WTC11 (cell line): ENCODE results near the gene TNRC6C. TPM values are rescaled to one million over a fixed set of nuclear protein-coding genes. Genes with fewer than 3 reads are reported as not detected.

Experiments
- ATAC-seq: fragments of 200-7000 bp; cut with Tn5 transposase; 2 replicates; pipeline ENCODE4 v1.10.0; 2021; ENCODE audit warnings: mild to moderate bottlenecking, moderate library complexity
- CTCF ChIA-PET: fragments of 300-600 bp; sonication (Branson Sonifier 250); formaldehyde crosslinking; loops from one replicate; lab custom pipeline; 2021; ENCODE audit warnings: antibody characterized with exemption; lab: Charles Lee
- POLR2A ChIA-PET: fragments of 350-600 bp; sonication (Branson Sonifier 250); formaldehyde crosslinking; loops from one replicate; lab custom pipeline; 2021; ENCODE audit warnings: antibody characterized with exemption; lab: Charles Lee
- DNase-seq: peaks from one replicate; pipeline ENCODE4 v3.0.0; 2021; ENCODE audit warnings: low spot score
- H3K27ac Mint-ChIP-seq: 2 replicates; pipeline ENCODE4 v1.8.0; 2021; ENCODE audit warnings: mixed read lengths
- H3K27me3 Mint-ChIP-seq: 2 replicates; pipeline ENCODE4 v1.8.0; 2021; ENCODE audit warnings: low read depth, mild to moderate bottlenecking, moderate library complexity, mixed read lengths
- H3K36me3 Mint-ChIP-seq: 2 replicates; pipeline ENCODE4 v1.8.0; 2021; ENCODE audit warnings: mixed read lengths
- H3K4me1 Mint-ChIP-seq: 2 replicates; pipeline ENCODE4 v1.8.0; 2022; ENCODE audit warnings: mixed read lengths
- H3K4me3 Mint-ChIP-seq: 2 replicates; pipeline ENCODE4 v1.8.0; 2021; ENCODE audit warnings: mild to moderate bottlenecking, moderate library complexity, mixed read lengths
- H3K9me3 Mint-ChIP-seq: 2 replicates; pipeline ENCODE4 v1.8.0; 2021; ENCODE audit warnings: mixed read lengths
- ATF1 ChIP-seq: sonication (generic); formaldehyde crosslinking; IDR thresholded peaks from 2 replicates; pipeline ENCODE4 v1.8.1; 2023; ENCODE audit warnings: mild to moderate bottlenecking, moderate library complexity, missing genetic modification reagents
- CREB1 ChIP-seq: sonication (generic); formaldehyde crosslinking; IDR thresholded peaks from 2 replicates; pipeline ENCODE4 v1.8.0; 2023; ENCODE audit warnings: mild to moderate bottlenecking, missing genetic modification reagents
- ELF4 ChIP-seq: sonication (generic); formaldehyde crosslinking; IDR thresholded peaks from 2 replicates; pipeline ENCODE4 v1.8.1; 2022; ENCODE audit warnings: low read depth, mild to moderate bottlenecking, moderate library complexity, missing genetic modification reagents
- ETV6 ChIP-seq: sonication (generic); formaldehyde crosslinking; IDR thresholded peaks from 2 replicates; pipeline ENCODE4 v1.8.1; 2022; ENCODE audit warnings: mild to moderate bottlenecking, missing genetic modification reagents
- JUN ChIP-seq: sonication (generic); formaldehyde crosslinking; IDR thresholded peaks from 2 replicates; pipeline ENCODE4 v1.8.0; 2023; ENCODE audit warnings: mild to moderate bottlenecking, missing genetic modification reagents
- MXD4 ChIP-seq: fragments of 250-450 bp; sonication (Bioruptor Pico); IDR thresholded peaks from 2 replicates; pipeline ENCODE4 v1.8.0; 2021; ENCODE audit warnings: mild to moderate bottlenecking, moderate library complexity, borderline replicate concordance
- MYBL2 ChIP-seq: sonication (generic); formaldehyde crosslinking; IDR thresholded peaks from 2 replicates; pipeline ENCODE4 v1.8.1; 2023; ENCODE audit warnings: mild to moderate bottlenecking, moderate library complexity, missing genetic modification reagents
- NR3C1 ChIP-seq: sonication (generic); formaldehyde crosslinking; conservative IDR thresholded peaks from 2 replicates; pipeline ENCODE4 v1.8.1; 2023; ENCODE audit warnings: low read depth, mild to moderate bottlenecking, missing genetic modification reagents
- SMAD4 ChIP-seq: sonication (generic); formaldehyde crosslinking; IDR thresholded peaks from 2 replicates; pipeline ENCODE4 v1.8.0; 2022; ENCODE audit warnings: mild to moderate bottlenecking, missing genetic modification reagents
- TEAD1 ChIP-seq: sonication (generic); formaldehyde crosslinking; IDR thresholded peaks from 2 replicates; pipeline ENCODE4 v1.8.0; 2022; ENCODE audit warnings: mild to moderate bottlenecking, missing genetic modification reagents
- TEAD4 ChIP-seq: sonication (generic); formaldehyde crosslinking; IDR thresholded peaks from 2 replicates; pipeline ENCODE4 v1.8.0; 2022; ENCODE audit warnings: mild to moderate bottlenecking, missing genetic modification reagents
- TP53 ChIP-seq: sonication (generic); formaldehyde crosslinking; IDR thresholded peaks from 2 replicates; pipeline ENCODE4 v1.8.1; 2023; ENCODE audit warnings: mild to moderate bottlenecking, missing genetic modification reagents
- ZNF671 ChIP-seq: fragments of 250-450 bp; sonication (Bioruptor Pico); IDR thresholded peaks from 2 replicates; pipeline ENCODE4 v1.8.0; 2021; ENCODE audit warnings: mild to moderate bottlenecking
- total RNA-seq: library from RNA; stranded (reverse); gene quantifications from 3 replicates; pipeline ENCODE4 v1.2.3, GENCODE V29; 2021
- TF ChIP-seq, protein P1 (sequence below): sonication (generic); formaldehyde crosslinking; IDR thresholded peaks from 2 replicates; pipeline ENCODE4 v1.8.1; 2022; ENCODE audit warnings: missing genetic modification reagents, borderline replicate concordance
- TF ChIP-seq, protein P2 (sequence below): sonication (generic); formaldehyde crosslinking; IDR thresholded peaks from 2 replicates; pipeline ENCODE4 v1.8.0; 2022; ENCODE audit warnings: missing genetic modification reagents
- TF ChIP-seq, protein P3 (sequence below): sonication (generic); formaldehyde crosslinking; IDR thresholded peaks from 2 replicates; pipeline ENCODE4 v1.8.1; 2023; ENCODE audit warnings: mild to moderate bottlenecking, moderate library complexity, missing genetic modification reagents
- TF ChIP-seq, protein P4 (sequence below): sonication (generic); formaldehyde crosslinking; IDR thresholded peaks from 2 replicates; pipeline ENCODE4 v1.8.1; 2022; ENCODE audit warnings: low read depth, mild to moderate bottlenecking, moderate library complexity, missing genetic modification reagents, borderline replicate concordance
- TF ChIP-seq, protein P5 (sequence below): sonication (generic); formaldehyde crosslinking; conservative IDR thresholded peaks from 2 replicates; pipeline ENCODE4 v1.8.1; 2022; ENCODE audit warnings: mild to moderate bottlenecking, missing genetic modification reagents
- TF ChIP-seq, protein P6 (sequence below): fragments of 250-450 bp; sonication (Bioruptor Pico); IDR thresholded peaks from 2 replicates; pipeline ENCODE4 v1.9.0; 2021; ENCODE audit warnings: mild to moderate bottlenecking
- TF ChIP-seq, protein P7 (sequence below): sonication (generic); formaldehyde crosslinking; IDR thresholded peaks from 2 replicates; pipeline ENCODE4 v1.8.0; 2022; ENCODE audit warnings: mild to moderate bottlenecking, missing genetic modification reagents
- TF ChIP-seq, protein P8 (sequence below): sonication (generic); formaldehyde crosslinking; IDR thresholded peaks from 2 replicates; pipeline ENCODE4 v1.8.1; 2022; ENCODE audit warnings: mild to moderate bottlenecking, missing genetic modification reagents, moderate library complexity, borderline replicate concordance

TNRC6C gene
- total RNA-seq, 1 experiment from 2014 or later: 52.3 TPM

DNA sequence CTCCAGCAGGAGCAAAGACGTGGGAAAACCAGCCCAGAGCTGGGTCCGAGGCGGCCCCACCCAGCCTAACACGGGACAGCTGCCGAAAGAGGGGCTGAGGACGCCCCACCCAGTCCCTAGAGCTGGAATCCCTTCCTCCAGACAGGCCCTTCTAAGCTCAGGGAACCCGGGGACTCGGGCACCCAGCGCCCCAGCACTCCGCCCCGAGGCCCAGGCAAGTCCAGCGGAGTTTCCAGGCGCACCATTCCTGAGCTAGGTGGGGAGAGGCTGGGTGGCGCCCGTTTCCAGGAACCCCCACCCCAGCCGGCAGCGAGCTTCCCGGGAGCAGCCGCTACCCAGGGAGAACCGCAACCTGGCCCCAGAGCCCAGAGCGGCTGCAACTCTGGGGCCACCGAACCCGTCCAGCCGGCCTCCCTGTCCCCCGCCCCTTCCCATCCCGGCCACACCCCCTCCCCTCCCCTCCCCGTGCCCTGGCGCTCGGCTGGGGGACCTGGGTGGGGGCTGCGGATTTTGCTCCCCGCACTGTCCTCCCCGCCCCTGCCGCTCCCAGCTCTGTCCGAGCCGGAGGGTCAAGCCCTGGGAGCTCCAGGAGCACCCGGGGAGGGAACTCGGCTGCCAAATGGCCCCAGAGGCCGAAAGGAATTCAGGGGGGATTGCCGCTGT, 169.5 kb downstream of the TNRC6C start:
- DNase-seq (peak; percentile 61), ATAC-seq (peak; percentile 23)
- no peak overlapping the region for H3K27ac Mint-ChIP-seq
- peaks cover 8% of the 10 kb centered on the region for H3K36me3 Mint-ChIP-seq
- H3K4me1 Mint-ChIP-seq: peaks cover 29% of the 10 kb centered on the region
- ChIA-PET CTCF (interaction anchor here (0.8 to 4.6 kb wide), 11 partner anchors 10 to 123 kb away, joined by 3 to 65 read pairs (median 5); partner anchors contain the start of genes AFMID and TK1), POLR2A (interaction anchor here (0.5 to 1.8 kb wide), 7 partner anchors 12 to 907 kb away, joined by 3 to 6 read pairs (median 4); partner anchors contain the start of genes AFMID, TK1 and TNRC6C)
- no peaks in the 10 kb centered on the region for H3K9me3 Mint-ChIP-seq
- TF ChIP-seq, protein P1, sequence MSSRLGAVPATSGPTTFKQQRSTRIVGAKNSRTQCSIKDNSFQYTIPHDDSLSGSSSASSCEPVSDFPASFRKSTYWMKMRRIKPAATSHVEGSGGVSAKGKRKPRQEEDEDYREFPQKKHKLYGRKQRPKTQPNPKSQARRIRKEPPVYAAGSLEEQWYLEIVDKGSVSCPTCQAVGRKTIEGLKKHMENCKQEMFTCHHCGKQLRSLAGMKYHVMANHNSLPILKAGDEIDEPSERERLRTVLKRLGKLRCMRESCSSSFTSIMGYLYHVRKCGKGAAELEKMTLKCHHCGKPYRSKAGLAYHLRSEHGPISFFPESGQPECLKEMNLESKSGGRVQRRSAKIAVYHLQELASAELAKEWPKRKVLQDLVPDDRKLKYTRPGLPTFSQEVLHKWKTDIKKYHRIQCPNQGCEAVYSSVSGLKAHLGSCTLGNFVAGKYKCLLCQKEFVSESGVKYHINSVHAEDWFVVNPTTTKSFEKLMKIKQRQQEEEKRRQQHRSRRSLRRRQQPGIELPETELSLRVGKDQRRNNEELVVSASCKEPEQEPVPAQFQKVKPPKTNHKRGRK (CRISPR knock-in tag): no peak
- TF ChIP-seq, protein P2, sequence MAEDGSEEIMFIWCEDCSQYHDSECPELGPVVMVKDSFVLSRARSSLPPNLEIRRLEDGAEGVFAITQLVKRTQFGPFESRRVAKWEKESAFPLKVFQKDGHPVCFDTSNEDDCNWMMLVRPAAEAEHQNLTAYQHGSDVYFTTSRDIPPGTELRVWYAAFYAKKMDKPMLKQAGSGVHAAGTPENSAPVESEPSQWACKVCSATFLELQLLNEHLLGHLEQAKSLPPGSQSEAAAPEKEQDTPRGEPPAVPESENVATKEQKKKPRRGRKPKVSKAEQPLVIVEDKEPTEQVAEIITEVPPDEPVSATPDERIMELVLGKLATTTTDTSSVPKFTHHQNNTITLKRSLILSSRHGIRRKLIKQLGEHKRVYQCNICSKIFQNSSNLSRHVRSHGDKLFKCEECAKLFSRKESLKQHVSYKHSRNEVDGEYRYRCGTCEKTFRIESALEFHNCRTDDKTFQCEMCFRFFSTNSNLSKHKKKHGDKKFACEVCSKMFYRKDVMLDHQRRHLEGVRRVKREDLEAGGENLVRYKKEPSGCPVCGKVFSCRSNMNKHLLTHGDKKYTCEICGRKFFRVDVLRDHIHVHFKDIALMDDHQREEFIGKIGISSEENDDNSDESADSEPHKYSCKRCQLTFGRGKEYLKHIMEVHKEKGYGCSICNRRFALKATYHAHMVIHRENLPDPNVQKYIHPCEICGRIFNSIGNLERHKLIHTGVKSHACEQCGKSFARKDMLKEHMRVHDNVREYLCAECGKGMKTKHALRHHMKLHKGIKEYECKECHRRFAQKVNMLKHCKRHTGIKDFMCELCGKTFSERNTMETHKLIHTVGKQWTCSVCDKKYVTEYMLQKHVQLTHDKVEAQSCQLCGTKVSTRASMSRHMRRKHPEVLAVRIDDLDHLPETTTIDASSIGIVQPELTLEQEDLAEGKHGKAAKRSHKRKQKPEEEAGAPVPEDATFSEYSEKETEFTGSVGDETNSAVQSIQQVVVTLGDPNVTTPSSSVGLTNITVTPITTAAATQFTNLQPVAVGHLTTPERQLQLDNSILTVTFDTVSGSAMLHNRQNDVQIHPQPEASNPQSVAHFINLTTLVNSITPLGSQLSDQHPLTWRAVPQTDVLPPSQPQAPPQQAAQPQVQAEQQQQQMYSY (CRISPR knock-in tag): peak; percentile 47; the same call in 1 of the 2 replicates
- peak overlapping the region; percentile 80 for H3K4me3 Mint-ChIP-seq
- peaks cover 10% of the 10 kb centered on the region for H3K27me3 Mint-ChIP-seq

DNA sequence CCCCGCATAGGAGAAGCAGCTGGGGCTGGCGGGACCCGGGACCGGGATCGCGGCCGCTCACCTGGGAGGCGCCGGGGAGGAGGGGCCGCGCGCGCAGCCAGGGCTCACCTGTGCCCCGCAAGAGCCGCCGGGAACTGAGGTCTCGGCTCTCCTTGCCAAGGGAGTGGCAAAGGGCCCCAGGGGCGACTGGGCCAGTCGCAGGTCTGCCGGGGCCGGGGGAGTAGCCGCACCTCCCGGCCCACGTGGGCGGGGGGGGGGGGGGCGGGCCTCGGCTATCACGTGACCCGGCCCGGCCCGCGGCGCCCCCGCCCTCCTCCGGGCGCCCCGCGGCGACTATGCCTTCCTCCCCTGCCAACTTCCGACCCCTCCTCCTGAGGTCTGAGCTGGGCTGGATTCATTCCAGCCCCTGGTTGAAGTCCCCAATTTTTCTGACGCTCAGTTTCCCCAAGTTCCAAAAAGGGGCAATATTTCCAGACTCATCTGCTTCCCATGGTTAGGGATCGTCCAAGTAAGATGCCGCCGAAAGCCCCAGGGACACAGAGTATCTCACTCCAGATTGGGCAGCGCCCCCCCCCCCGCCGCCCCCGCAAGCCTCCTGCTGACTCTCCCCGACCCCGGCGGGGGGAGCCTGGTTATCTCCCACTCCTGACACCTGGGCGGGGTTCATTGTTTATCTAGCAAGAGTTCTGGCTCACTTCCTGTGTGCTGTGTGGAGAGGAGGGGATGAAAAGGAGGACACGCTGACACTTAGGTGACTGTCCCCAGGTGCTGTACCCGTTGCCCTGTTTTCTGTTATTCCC, 170.2 kb downstream of the TNRC6C start, which contains the start of gene TMC6:
Gene TMC6, minus strand, starts transcription at position 205 of the 800 bp plus-strand sequence. CDS start 1,923 bp downstream, outside the sequence.
- ATAC-seq (peak; percentile 70), DNase-seq (peak; percentile 82)
- Mint-ChIP-seq H3K27ac (no peak within 1 kb of the TSS), H3K4me1 (peaks cover 31% of the 10 kb centered on the region), H3K9me3 (no peaks in the 10 kb centered on the region), H3K36me3 (peaks cover 2% of the 10 kb centered on the region), H3K27me3 (peaks cover 13% of the 10 kb centered on the region), H3K4me3 (peak within 1 kb of the TSS; percentile 80)
- ChIA-PET POLR2A (interaction anchor here (0.9 to 1.8 kb wide), 3 partner anchors 11 to 48 kb away, joined by 3 to 6 read pairs (median 5); no protein-coding TSS in a partner anchor), CTCF (interaction anchor here (0.6 to 4.6 kb wide), 10 partner anchors 11 to 580 kb away, joined by 3 to 65 read pairs (median 4); partner anchors contain the start of genes AFMID and TK1)
- TF ChIP-seq TEAD4 (CRISPR knock-in tag): no peak
- TF ChIP-seq, protein P3, sequence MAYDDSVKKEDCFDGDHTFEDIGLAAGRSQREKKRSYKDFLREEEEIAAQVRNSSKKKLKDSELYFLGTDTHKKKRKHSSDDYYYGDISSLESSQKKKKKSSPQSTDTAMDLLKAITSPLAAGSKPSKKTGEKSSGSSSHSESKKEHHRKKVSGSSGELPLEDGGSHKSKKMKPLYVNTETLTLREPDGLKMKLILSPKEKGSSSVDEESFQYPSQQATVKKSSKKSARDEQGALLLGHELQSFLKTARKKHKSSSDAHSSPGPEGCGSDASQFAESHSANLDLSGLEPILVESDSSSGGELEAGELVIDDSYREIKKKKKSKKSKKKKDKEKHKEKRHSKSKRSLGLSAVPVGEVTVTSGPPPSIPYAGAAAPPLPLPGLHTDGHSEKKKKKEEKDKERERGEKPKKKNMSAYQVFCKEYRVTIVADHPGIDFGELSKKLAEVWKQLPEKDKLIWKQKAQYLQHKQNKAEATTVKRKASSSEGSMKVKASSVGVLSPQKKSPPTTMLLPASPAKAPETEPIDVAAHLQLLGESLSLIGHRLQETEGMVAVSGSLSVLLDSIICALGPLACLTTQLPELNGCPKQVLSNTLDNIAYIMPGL (CRISPR knock-in tag): peak; percentile 64; the same call in 1 of the 2 replicates
- TF ChIP-seq SMAD4 (CRISPR knock-in tag): no peak
- no peak for TF ChIP-seq TEAD1 (CRISPR knock-in tag)
- TF ChIP-seq NR3C1 (CRISPR knock-in tag): no peak
- peak; percentile 68; the same call in 1 of the 2 replicates for TF ChIP-seq ETV6 (CRISPR knock-in tag)
- TF ChIP-seq, protein P4, sequence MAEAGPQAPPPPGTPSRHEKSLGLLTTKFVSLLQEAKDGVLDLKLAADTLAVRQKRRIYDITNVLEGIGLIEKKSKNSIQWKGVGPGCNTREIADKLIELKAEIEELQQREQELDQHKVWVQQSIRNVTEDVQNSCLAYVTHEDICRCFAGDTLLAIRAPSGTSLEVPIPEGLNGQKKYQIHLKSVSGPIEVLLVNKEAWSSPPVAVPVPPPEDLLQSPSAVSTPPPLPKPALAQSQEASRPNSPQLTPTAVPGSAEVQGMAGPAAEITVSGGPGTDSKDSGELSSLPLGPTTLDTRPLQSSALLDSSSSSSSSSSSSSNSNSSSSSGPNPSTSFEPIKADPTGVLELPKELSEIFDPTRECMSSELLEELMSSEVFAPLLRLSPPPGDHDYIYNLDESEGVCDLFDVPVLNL (CRISPR knock-in tag): no peak
- TF ChIP-seq MYBL2 (CRISPR knock-in tag): no peak
- no peak for TF ChIP-seq ATF1 (CRISPR knock-in tag)
- TF ChIP-seq, protein P5, sequence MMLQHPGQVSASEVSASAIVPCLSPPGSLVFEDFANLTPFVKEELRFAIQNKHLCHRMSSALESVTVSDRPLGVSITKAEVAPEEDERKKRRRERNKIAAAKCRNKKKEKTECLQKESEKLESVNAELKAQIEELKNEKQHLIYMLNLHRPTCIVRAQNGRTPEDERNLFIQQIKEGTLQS (CRISPR knock-in tag): no peak
- TF ChIP-seq, protein P6, sequence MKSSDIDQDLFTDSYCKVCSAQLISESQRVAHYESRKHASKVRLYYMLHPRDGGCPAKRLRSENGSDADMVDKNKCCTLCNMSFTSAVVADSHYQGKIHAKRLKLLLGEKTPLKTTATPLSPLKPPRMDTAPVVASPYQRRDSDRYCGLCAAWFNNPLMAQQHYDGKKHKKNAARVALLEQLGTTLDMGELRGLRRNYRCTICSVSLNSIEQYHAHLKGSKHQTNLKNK (CRISPR knock-in tag): no peak
- no peak for TF ChIP-seq CREB1 (CRISPR knock-in tag)
- TF ChIP-seq ELF4: no peak
- no peak for TF ChIP-seq MXD4 (CRISPR knock-in tag)
- no peak for TF ChIP-seq TP53 (CRISPR knock-in tag)
- no peak for TF ChIP-seq JUN (CRISPR knock-in tag)
- TF ChIP-seq, protein P7, sequence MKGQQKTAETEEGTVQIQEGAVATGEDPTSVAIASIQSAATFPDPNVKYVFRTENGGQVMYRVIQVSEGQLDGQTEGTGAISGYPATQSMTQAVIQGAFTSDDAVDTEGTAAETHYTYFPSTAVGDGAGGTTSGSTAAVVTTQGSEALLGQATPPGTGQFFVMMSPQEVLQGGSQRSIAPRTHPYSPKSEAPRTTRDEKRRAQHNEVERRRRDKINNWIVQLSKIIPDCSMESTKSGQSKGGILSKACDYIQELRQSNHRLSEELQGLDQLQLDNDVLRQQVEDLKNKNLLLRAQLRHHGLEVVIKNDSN: peak; percentile 76
- TF ChIP-seq, protein P8, sequence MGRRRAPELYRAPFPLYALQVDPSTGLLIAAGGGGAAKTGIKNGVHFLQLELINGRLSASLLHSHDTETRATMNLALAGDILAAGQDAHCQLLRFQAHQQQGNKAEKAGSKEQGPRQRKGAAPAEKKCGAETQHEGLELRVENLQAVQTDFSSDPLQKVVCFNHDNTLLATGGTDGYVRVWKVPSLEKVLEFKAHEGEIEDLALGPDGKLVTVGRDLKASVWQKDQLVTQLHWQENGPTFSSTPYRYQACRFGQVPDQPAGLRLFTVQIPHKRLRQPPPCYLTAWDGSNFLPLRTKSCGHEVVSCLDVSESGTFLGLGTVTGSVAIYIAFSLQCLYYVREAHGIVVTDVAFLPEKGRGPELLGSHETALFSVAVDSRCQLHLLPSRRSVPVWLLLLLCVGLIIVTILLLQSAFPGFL (CRISPR knock-in tag): no peak
- no peak for TF ChIP-seq ZNF671 (CRISPR knock-in tag)
